Heart left ventricle (tissue), 13 donors: ENCODE results near the gene TMEM120A.

Experiments used
- POLR2A ChIP-seq, 2 donors: fragments of 450-650 bp; IDR thresholded peaks; one replicate each; pipeline ENCODE4 v1.6.1; 2017; ENCODE audit warnings: antibody characterized with exemption in 2 of 2, mild to moderate bottlenecking in 2 of 2, moderate library complexity in 2 of 2
- TF ChIP-seq, protein P1 (sequence below), 12 donors: fragments of 200-600 bp; sonication (generic) in 4 of 12; IDR thresholded peaks; one replicate each; pipeline versions ENCODE4 v1.5.0 to v1.8.0; 2018 to 2022; ENCODE audit warnings: antibody characterized with exemption in 12 of 12, mild to moderate bottlenecking in 5 of 12
- donor health status: ischemic (EF 13 %, LVEDD 7.1; RV severe dilation, severe dysfunction).
- donor health status: DM: no; HTN: yes; CAD: no.
- donor health status: DM: no; HTN: no; CAD: no.
- donor health status: ischemic (EF 25% LVEDD 6.9; RV normal size, moderate dysfunction).
- donor health status: ischemic (EF 25% LVEDD 5.7; RV mildly dilated, moderate dysfunction).
- donor health status: ischemic (EF 35%, LVEDD 5.7; RV mildly dilated, moderate dysfunction).
- donor health status: nonischemic (EF 11% LVEDD 7.7; RV severe dilation, severe dysfunction).
- donor health status: DM: yes; HTN: yes; CAD: no.
- donor health status: PGD.
- donor health status: ischemic (EF 29% LVEDD 5.4; RV normal size, mild dysfunction).
- donor health status: nonischemic (EF 23%, LVEDD 6.1; RV moderate dilation, normal function).

DNA sequence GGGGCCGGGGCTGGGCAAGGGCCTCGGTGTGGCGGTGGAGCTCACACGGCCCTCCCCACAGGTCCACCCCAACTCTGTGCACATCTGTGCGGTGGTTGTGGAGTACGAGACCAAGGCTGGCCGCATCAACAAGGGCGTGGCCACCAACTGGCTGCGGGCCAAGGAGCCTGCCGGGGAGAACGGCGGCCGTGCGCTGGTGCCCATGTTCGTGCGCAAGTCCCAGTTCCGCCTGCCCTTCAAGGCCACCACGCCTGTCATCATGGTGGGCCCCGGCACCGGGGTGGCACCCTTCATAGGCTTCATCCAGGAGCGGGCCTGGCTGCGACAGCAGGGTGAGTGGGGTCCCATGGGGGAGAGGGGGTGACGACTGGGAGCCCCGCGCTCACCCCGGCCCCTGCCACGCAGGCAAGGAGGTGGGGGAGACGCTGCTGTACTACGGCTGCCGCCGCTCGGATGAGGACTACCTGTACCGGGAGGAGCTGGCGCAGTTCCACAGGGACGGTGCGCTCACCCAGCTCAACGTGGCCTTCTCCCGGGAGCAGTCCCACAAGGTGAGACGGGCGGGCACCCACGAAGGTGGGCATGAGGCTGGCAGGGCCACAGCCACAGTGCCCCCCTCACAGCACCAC lies 8.8 kb downstream of the TMEM120A start:
- TF ChIP-seq, protein P1, sequence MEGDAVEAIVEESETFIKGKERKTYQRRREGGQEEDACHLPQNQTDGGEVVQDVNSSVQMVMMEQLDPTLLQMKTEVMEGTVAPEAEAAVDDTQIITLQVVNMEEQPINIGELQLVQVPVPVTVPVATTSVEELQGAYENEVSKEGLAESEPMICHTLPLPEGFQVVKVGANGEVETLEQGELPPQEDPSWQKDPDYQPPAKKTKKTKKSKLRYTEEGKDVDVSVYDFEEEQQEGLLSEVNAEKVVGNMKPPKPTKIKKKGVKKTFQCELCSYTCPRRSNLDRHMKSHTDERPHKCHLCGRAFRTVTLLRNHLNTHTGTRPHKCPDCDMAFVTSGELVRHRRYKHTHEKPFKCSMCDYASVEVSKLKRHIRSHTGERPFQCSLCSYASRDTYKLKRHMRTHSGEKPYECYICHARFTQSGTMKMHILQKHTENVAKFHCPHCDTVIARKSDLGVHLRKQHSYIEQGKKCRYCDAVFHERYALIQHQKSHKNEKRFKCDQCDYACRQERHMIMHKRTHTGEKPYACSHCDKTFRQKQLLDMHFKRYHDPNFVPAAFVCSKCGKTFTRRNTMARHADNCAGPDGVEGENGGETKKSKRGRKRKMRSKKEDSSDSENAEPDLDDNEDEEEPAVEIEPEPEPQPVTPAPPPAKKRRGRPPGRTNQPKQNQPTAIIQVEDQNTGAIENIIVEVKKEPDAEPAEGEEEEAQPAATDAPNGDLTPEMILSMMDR (IDR thresholded peaks at IDR 0.05): no peak
- no peak for TF ChIP-seq POLR2A (IDR thresholded peaks at IDR 0.05)
